HepG2 (cell line): ENCODE measurements around the gene DHRS11. TPM values are rescaled to one million over a fixed set of nuclear protein-coding genes. Genes with fewer than 3 reads are reported as not detected.

ENCODE experiments used
- AKNA ChIP-seq: sonication (generic); formaldehyde crosslinking; IDR thresholded peaks from 2 replicates; pipeline ENCODE4 v1.4.0; 2020; ENCODE audit warnings: missing genetic modification reagents, borderline replicate concordance
- ASH2L ChIP-seq: fragments of 300-600, 200-600 bp; sonication (generic); IDR thresholded peaks from 2 replicates; pipeline ENCODE4 v1.7.0; 2017; ENCODE audit warnings: low read depth, mild to moderate bottlenecking, moderate library complexity, mixed read lengths, low read length; ENCODE audit not compliant: insufficient read length
- ATRX ChIP-seq: sonication (generic); formaldehyde crosslinking; IDR thresholded peaks from 2 replicates; pipeline ENCODE4 v1.4.0; 2020; ENCODE audit warnings: missing genetic modification reagents, borderline replicate concordance
- CREBL2 ChIP-seq: sonication (generic); formaldehyde crosslinking; IDR thresholded peaks from 2 replicates; pipeline ENCODE4 v1.8.1; 2023; ENCODE audit warnings: missing genetic modification reagents, mild to moderate bottlenecking, borderline replicate concordance
- HNF1B ChIP-seq: sonication (generic); formaldehyde crosslinking; IDR thresholded peaks from 2 replicates; pipeline ENCODE4 v1.5.1; 2020; ENCODE audit warnings: mild to moderate bottlenecking, moderate library complexity, missing genetic modification reagents
- HOXA9 ChIP-seq: sonication (generic); formaldehyde crosslinking; IDR thresholded peaks from 2 replicates; pipeline ENCODE4 v1.8.1; 2022; ENCODE audit warnings: missing genetic modification reagents, mild to moderate bottlenecking, moderate library complexity, borderline replicate concordance
- IRF9 ChIP-seq: sonication (generic); formaldehyde crosslinking; IDR thresholded peaks from 2 replicates; pipeline ENCODE4 v1.8.0; 2022; ENCODE audit warnings: missing genetic modification reagents, mild to moderate bottlenecking, borderline replicate concordance
- SNAPC2 ChIP-seq: sonication (generic); formaldehyde crosslinking; IDR thresholded peaks from 2 replicates; pipeline ENCODE4 v1.8.1; 2022; ENCODE audit warnings: mild to moderate bottlenecking, missing genetic modification reagents
- XRCC5 ChIP-seq: fragments of 200-400 bp; formaldehyde crosslinking; optimal IDR thresholded peaks from 2 replicates; pipeline ENCODE3; 2017; ENCODE audit warnings: mild to moderate bottlenecking, low read length
- ZIK1 ChIP-seq: sonication (generic); formaldehyde crosslinking; IDR thresholded peaks from 2 replicates; pipeline ENCODE4 v1.5.0; 2020; ENCODE audit warnings: mild to moderate bottlenecking, low read depth, missing genetic modification reagents, borderline replicate concordance
- ZNF232 ChIP-seq: sonication (generic); formaldehyde crosslinking; IDR thresholded peaks from 2 replicates; pipeline ENCODE4 v1.4.0; 2020; ENCODE audit warnings: missing genetic modification reagents, borderline replicate concordance
- ZNF296 ChIP-seq: sonication (generic); formaldehyde crosslinking; conservative IDR thresholded peaks from 2 replicates; pipeline ENCODE4 v1.5.0; 2020; ENCODE audit warnings: mild to moderate bottlenecking, missing genetic modification reagents
- ZNF768 ChIP-seq: sonication (generic); formaldehyde crosslinking; IDR thresholded peaks from 2 replicates; pipeline ENCODE4 v1.4.0; 2020; ENCODE audit warnings: missing genetic modification reagents
- ZNF777 ChIP-seq: sonication (generic); formaldehyde crosslinking; IDR thresholded peaks from 2 replicates; pipeline ENCODE4 v1.4.0; 2020; ENCODE audit warnings: missing genetic modification reagents
- ZNF784 ChIP-seq: sonication (generic); formaldehyde crosslinking; IDR thresholded peaks from 2 replicates; pipeline ENCODE4 v1.5.1; 2020; ENCODE audit warnings: missing genetic modification reagents, mild to moderate bottlenecking, borderline replicate concordance
- ZNF83 ChIP-seq: sonication (generic); formaldehyde crosslinking; IDR thresholded peaks from 2 replicates; pipeline ENCODE4 v1.4.0; 2020; ENCODE audit warnings: missing genetic modification reagents, mild to moderate bottlenecking, borderline replicate concordance
- polyA plus RNA-seq, 8 experiments: library from polyadenylated mRNA; depleted of rRNA in 3 of 8; stranded (reverse) in 7 of 8; unstranded in 1 of 8; fragments of >200 nt; fragmentation: Illumina TruSeq in 4 of 8; extraction: Trizol in 4 of 8; gene quantifications; 2 replicates each; pipeline versions ENCODE4 v1.2.1 to v1.2.3, GENCODE V29; 2011 to 2016; ENCODE audit warnings: low read depth in 4 of 8, missing spikeins in 1 of 8, mixed read lengths in 1 of 8; ENCODE audit not compliant: insufficient read depth in 1 of 8
- total RNA-seq, 5 experiments: library from RNA; depleted of rRNA; stranded (reverse); fragments of >200 nt; fragmentation: Illumina TruSeq; extraction: Trizol; gene quantifications; 2 replicates each; pipeline ENCODE4 v1.2.3, GENCODE V29; 2016; ENCODE audit warnings: low read depth in 1 of 5

Gene DHRS11
- total and polyA plus RNA-seq, 2 of the 13 experiments (the other 11 are each of a cell fraction or from before 2014, with no cell fraction given): 28.4 to 41.9 TPM

- TF ChIP-seq ZNF768 (CRISPR knock-in tag) (peak; percentile 70), HOXA9 (CRISPR knock-in tag) (no peak), CREBL2 (no peak), ATRX (no peak), ZNF83 (CRISPR knock-in tag) (0 out of 2 replicates have a peak, but pooled peaks have one; percentile 37), ZNF777 (peak; percentile 86), ZNF296 (CRISPR knock-in tag) (no peak), ZNF232 (peak; percentile 26; the same call in 1 of the 2 replicates), ASH2L (peak; percentile 96), IRF9 (CRISPR knock-in tag) (peak; percentile 26; the same call in 1 of the 2 replicates), AKNA (CRISPR knock-in tag) (no peak), SNAPC2 (CRISPR knock-in tag) (no peak), XRCC5 (no peak), HNF1B (CRISPR knock-in tag) (peak; percentile 48; the same call in 1 of the 2 replicates), ZNF784 (CRISPR knock-in tag) (no peak), ZIK1 (CRISPR knock-in tag) (no peak)
Observed at GRCh38 chr17:36545465-36546417, 45.9 kb upstream of the DHRS11 start (continued).
